ENCODE results near the gene PTPRCAP.
"Not testable (repeated sequence)": the region's sequence is repeated elsewhere in the genome, so short reads cannot be mapped to it uniquely, and the experiment has no call there.

The PTPRCAP gene

DNA sequence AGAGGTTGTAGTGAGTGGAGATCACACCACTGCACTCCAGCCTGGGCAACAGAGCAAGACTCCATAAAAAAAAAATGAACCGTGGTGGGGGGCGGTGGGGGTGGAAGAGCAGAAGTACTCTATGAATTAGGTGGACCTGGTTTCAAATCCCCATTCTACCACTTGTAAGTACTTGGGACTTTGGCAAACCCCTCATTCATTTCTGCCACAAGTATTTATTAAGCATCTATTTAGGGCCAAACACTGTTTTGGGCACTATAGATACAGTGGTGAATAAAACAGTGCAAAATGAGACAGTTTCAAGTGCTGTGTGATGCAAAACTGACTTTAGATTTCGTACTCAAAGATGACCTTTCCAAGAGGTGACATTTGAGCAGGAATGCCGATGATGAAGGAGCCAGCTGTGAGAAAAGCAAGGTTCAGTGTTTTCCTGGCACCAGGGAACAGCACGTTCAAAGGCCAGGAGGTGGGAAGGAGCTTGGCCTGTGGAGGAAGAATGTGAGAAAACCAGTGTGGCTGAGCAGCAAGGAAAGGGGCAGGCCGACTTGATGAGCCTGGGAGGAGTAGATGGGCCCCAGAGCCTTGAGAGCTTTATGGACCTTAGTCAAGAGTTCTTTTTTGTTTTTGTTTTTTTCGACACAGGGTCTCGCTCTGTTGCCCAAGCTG, 33.0 kb upstream of the PTPRCAP start:
- Histone ChIP-seq H3K4me3 (ENCODE audit: low read length) (no peak overlapping the region), H3K27ac (ENCODE audit: low read length) (no peak overlapping the region), H3K4me1 (ENCODE audit: control insufficient read depth, low read depth, low read length) (no peaks in the 10 kb centered on the region), H3K9me3 (ENCODE audit: control insufficient read depth, low read depth, low read length) (no peaks in the 10 kb centered on the region), H3K27me3 (ENCODE audit: control insufficient read depth, insufficient read depth, low read length) (no peaks in the 10 kb centered on the region), H3K36me3 (ENCODE audit: control insufficient read depth, low read depth, low read length) (no peaks in the 10 kb centered on the region), H3K9ac (ENCODE audit: low read length) (no peak overlapping the region)

- no peak overlapping the region for H3K27ac ChIP-seq (ENCODE audit: low read length)
- no peaks in the 10 kb centered on the region for H3K36me3 ChIP-seq (ENCODE audit: control insufficient read depth, low read depth, low read length)
- no peaks in the 10 kb centered on the region for H3K9me3 ChIP-seq (ENCODE audit: control insufficient read depth, low read depth, low read length)
- peak overlapping the region; percentile 68 for H3K4me3 ChIP-seq (ENCODE audit: low read length)
- H3K4me1 ChIP-seq (ENCODE audit: control insufficient read depth, low read depth, low read length), result no peaks in the 10 kb centered on the region
- H3K27me3 ChIP-seq (ENCODE audit: control insufficient read depth, insufficient read depth, low read length), result no peaks in the 10 kb centered on the region
- H3K9ac ChIP-seq (ENCODE audit: low read length), result peak overlapping the region; percentile 28
Measured at GRCh38 chr11:67469508-67469811, 32.0 kb upstream of the PTPRCAP start.

DNA sequence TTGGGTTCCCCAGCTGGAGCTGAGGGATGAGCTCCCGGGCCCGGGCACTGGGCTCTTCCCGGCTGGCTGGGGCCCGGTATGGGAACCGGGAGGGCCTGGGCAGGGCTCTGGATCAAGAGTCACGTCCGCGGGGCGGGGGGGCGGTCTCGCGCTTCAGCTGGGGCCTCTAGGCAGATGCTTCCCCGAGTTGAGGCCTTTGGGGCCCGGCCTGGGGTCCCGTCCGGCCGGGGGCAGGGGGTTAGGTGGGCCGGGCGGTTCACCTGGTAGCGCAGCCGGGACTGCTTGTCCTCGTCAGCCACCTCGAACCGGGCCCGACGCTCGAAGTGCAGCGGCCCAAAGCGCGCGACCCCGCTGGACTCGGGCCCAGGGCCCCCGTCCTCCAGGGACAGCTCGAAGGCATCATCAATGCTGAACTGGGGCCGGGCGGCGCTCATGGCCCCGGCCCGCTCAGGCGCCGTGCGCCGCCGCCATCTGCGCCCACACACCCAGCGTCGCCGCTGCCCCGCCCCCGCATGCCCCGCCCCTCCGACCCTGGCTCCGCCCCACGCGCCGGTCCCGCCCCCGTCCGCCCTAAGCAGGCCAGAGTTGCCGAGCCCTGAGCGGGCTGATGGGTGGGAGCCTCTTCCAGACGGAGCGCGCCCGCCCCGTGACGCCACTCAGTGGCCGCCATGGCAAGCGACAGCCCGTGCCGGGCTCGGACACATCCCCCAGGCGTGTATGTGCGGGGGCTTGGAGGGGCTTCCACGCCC, 31.5 kb upstream of the PTPRCAP start, which contains the start of gene TMEM134:
TSS of gene TMEM134 (minus strand) at position 493 of the 749 bp plus-strand sequence. CDS start at position 434, 59 bp downstream.
- Histone ChIP-seq H3K9ac (ENCODE audit: low read length) (peak within 1 kb of the TSS; percentile 69), H3K27ac (ENCODE audit: low read length) (no peak within 1 kb of the TSS), H3K27me3 (ENCODE audit: control insufficient read depth, insufficient read depth, low read length) (no peaks in the 10 kb centered on the region), H3K4me1 (ENCODE audit: control insufficient read depth, low read depth, low read length) (peaks cover 5% of the 10 kb centered on the region), H3K4me3 (ENCODE audit: low read length) (peak within 1 kb of the TSS; percentile 78), H3K9me3 (ENCODE audit: control insufficient read depth, low read depth, low read length) (no peaks in the 10 kb centered on the region), H3K36me3 (ENCODE audit: control insufficient read depth, low read depth, low read length) (no peaks in the 10 kb centered on the region)

GRCh38 chr11:67468456-67468758, 30.9 kb upstream of the PTPRCAP start:
- Histone ChIP-seq H3K9me3 (ENCODE audit: control insufficient read depth, low read depth, low read length) (no peaks in the 10 kb centered on the region), H3K27me3 (ENCODE audit: control insufficient read depth, insufficient read depth, low read length) (no peaks in the 10 kb centered on the region), H3K36me3 (ENCODE audit: control insufficient read depth, low read depth, low read length) (no peaks in the 10 kb centered on the region), H3K9ac (ENCODE audit: low read length) (peak overlapping the region; percentile 69), H3K4me1 (ENCODE audit: control insufficient read depth, low read depth, low read length) (peaks cover 7% of the 10 kb centered on the region), H3K27ac (ENCODE audit: low read length) (no peak overlapping the region), H3K4me3 (ENCODE audit: low read length) (peak overlapping the region; percentile 78)

DNA sequence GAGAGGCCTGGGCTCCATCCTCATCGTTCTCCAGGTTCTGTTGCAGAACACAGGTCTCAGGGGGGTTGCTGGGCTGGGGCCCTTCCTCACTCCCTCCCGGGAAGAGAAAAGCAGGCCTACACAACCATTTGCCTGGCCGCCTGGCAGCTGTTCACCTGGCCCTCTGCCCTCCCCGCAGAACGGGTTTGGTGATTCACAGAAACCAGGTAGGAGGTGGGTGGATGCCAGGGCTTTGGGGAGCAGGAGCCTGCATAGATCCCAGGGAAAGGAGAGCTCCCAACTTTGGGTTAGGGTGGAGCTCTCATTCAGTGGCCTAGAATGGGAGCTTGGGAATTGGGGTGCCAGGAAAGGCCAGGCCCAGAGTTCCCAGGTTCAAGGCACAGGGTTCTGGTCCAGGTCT, 30.6 kb upstream of the PTPRCAP start:
- Histone ChIP-seq H3K27me3 (ENCODE audit: control insufficient read depth, insufficient read depth, low read length) (no peaks in the 10 kb centered on the region), H3K4me1 (ENCODE audit: control insufficient read depth, low read depth, low read length) (peaks cover 7% of the 10 kb centered on the region), H3K36me3 (ENCODE audit: control insufficient read depth, low read depth, low read length) (no peaks in the 10 kb centered on the region), H3K9me3 (ENCODE audit: control insufficient read depth, low read depth, low read length) (no peaks in the 10 kb centered on the region), H3K27ac (ENCODE audit: low read length) (no peak overlapping the region), H3K9ac (ENCODE audit: low read length) (peak overlapping the region; percentile 69), H3K4me3 (ENCODE audit: low read length) (peak overlapping the region; percentile 78)

DNA sequence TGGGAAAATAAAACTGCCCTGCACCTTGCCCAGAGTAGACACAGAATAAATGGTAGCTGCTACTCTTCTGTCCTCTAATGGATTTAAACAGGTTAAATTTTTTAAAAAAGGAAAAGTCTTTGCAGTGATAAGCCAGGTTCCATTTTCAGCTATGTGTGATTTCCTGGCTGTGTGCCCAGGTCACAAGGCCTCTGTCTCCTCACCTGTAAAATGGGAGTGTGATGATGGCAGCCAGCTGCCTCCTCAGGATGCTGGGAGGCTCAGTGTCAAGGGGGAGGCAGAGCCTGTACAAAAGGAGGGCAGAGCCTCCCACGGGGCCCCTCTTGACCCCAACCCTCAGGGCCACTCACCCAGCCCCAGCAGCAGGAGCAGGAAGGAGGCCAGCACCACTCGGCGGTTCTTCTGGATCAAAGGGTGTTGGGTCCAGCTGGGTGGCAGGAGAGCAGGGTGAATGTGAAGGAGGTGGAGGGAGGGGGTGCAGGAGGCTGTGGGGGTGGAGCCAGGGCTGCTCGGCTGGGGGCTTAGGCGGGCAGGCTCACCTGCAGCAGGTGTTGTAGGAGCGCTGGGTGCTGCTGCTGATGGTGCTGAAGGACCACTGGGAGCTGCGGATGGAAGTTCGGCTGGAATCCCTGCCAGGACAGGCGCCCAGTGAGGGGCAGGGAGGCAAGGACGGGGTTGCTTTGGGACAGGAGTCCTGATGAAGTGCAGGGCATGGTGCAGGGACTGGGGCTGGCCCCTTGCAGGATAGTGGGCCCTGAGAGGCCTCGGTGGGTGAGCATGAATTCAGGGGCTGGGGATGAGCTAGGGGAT, 29.7 kb upstream of the PTPRCAP start:
- Histone ChIP-seq H3K9ac (ENCODE audit: low read length) (no peak overlapping the region), H3K36me3 (ENCODE audit: control insufficient read depth, low read depth, low read length) (no peaks in the 10 kb centered on the region), H3K27ac (ENCODE audit: low read length) (no peak overlapping the region), H3K4me1 (ENCODE audit: control insufficient read depth, low read depth, low read length) (peaks cover 7% of the 10 kb centered on the region), H3K9me3 (ENCODE audit: control insufficient read depth, low read depth, low read length) (no peaks in the 10 kb centered on the region), H3K4me3 (ENCODE audit: low read length) (no peak overlapping the region), H3K27me3 (ENCODE audit: control insufficient read depth, insufficient read depth, low read length) (no peaks in the 10 kb centered on the region)

- Histone ChIP-seq H3K4me1 (ENCODE audit: control insufficient read depth, low read depth, low read length) (peaks cover 7% of the 10 kb centered on the region), H3K4me3 (ENCODE audit: low read length) (no peak overlapping the region), H3K9ac (ENCODE audit: low read length) (no peak overlapping the region), H3K9me3 (ENCODE audit: control insufficient read depth, low read depth, low read length) (no peaks in the 10 kb centered on the region), H3K27me3 (ENCODE audit: control insufficient read depth, insufficient read depth, low read length) (no peaks in the 10 kb centered on the region), H3K27ac (ENCODE audit: low read length) (no peak overlapping the region), H3K36me3 (ENCODE audit: control insufficient read depth, low read depth, low read length) (no peaks in the 10 kb centered on the region)
Measured at GRCh38 chr11:67466367-67466766, 28.9 kb upstream of the PTPRCAP start.

DNA sequence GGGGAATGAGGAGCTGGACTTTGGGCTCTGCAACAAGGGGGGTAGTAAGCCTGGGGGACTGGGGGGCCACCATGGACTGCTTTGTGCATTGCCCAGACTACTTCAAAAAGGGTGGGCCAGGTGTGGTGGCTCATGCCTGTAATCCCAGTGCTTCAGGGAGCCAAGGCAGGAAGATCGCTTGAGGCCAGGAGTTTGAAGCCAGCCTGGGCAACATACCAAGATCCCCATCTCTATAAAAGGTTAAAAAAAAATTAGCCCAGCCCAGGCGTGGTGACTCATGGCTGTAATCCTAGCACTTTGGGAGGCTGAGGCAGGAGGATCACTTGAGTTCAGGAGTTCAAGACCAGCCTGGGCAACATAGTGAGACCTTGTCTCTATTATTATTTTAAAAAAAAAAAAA, 28.0 kb upstream of the PTPRCAP start:
- Histone ChIP-seq H3K9ac (ENCODE audit: low read length) (peak overlapping the region; percentile 91), H3K27ac (ENCODE audit: low read length) (peak overlapping the region; percentile 84), H3K4me3 (ENCODE audit: low read length) (peak overlapping the region; percentile 86)
- not testable (repeated sequence) for H3K4me1 ChIP-seq (ENCODE audit: control insufficient read depth, low read depth, low read length); H3K9me3 ChIP-seq (ENCODE audit: control insufficient read depth, low read depth, low read length); H3K27me3 ChIP-seq (ENCODE audit: control insufficient read depth, insufficient read depth, low read length); H3K36me3 ChIP-seq (ENCODE audit: control insufficient read depth, low read depth, low read length)

GRCh38 chr11:67465189-67465510, 27.7 kb upstream of the PTPRCAP start:
- H3K4me1 ChIP-seq (ENCODE audit: control insufficient read depth, low read depth, low read length), result peaks cover 7% of the 10 kb centered on the region
- no peaks in the 10 kb centered on the region for H3K9me3 ChIP-seq (ENCODE audit: control insufficient read depth, low read depth, low read length)
- H3K27me3 ChIP-seq (ENCODE audit: control insufficient read depth, insufficient read depth, low read length), result no peaks in the 10 kb centered on the region
- H3K9ac ChIP-seq (ENCODE audit: low read length), result peak overlapping the region; percentile 91
- H3K4me3 ChIP-seq (ENCODE audit: low read length), result peak overlapping the region; percentile 86
- peak overlapping the region; percentile 84 for H3K27ac ChIP-seq (ENCODE audit: low read length)
- H3K36me3 ChIP-seq (ENCODE audit: control insufficient read depth, low read depth, low read length), result no peaks in the 10 kb centered on the region

- Histone ChIP-seq H3K27ac (ENCODE audit: low read length) (peak overlapping the region; percentile 84), H3K36me3 (ENCODE audit: control insufficient read depth, low read depth, low read length) (no peaks in the 10 kb centered on the region), H3K27me3 (ENCODE audit: control insufficient read depth, insufficient read depth, low read length) (no peaks in the 10 kb centered on the region), H3K4me1 (ENCODE audit: control insufficient read depth, low read depth, low read length) (peaks cover 7% of the 10 kb centered on the region), H3K9me3 (ENCODE audit: control insufficient read depth, low read depth, low read length) (no peaks in the 10 kb centered on the region), H3K4me3 (ENCODE audit: low read length) (peak overlapping the region; percentile 86), H3K9ac (ENCODE audit: low read length) (peak overlapping the region; percentile 91)
Measured at GRCh38 chr11:67464411-67465188, 27.1 kb upstream of the PTPRCAP start.

GRCh38 chr11:67463680-67464410, 26.4 kb upstream of the PTPRCAP start:
- no peaks in the 10 kb centered on the region for H3K27me3 ChIP-seq (ENCODE audit: control insufficient read depth, insufficient read depth, low read length)
- H3K36me3 ChIP-seq (ENCODE audit: control insufficient read depth, low read depth, low read length), result no peaks in the 10 kb centered on the region
- H3K4me1 ChIP-seq (ENCODE audit: control insufficient read depth, low read depth, low read length), result peaks cover 7% of the 10 kb centered on the region
- H3K9me3 ChIP-seq (ENCODE audit: control insufficient read depth, low read depth, low read length), result no peaks in the 10 kb centered on the region
- H3K9ac ChIP-seq (ENCODE audit: low read length), result no peak overlapping the region
- H3K27ac ChIP-seq (ENCODE audit: low read length), result no peak overlapping the region
- peak overlapping the region; percentile 86 for H3K4me3 ChIP-seq (ENCODE audit: low read length)
